OCI-LY1 (cell line): Measurements from ENCODE around the gene XYLT1.

ENCODE experiments used
- EZH2 ChIP-seq: fragments of 200-600 bp; sonication (generic), shearing (Covaris generic); IDR thresholded peaks from 2 replicates; pipeline ENCODE4 v1.8.0; 2017; ENCODE audit warnings: borderline replicate concordance, mixed run types, mild to moderate bottlenecking, antibody characterized with exemption, low read length, moderate library complexity, mixed read lengths
- TF ChIP-seq, protein P1 (sequence below): fragments of 200-600 bp; sonication (generic), shearing (Covaris generic); IDR thresholded peaks from 2 replicates; pipeline ENCODE4 v1.5.1; 2017; ENCODE audit warnings: mild to moderate bottlenecking, antibody characterized with exemption, low read length, moderate library complexity, mixed read lengths

GRCh38 chr16:17431968-17432625 is 38.7 kb downstream of the XYLT1 start:
- TF ChIP-seq, protein P1, sequence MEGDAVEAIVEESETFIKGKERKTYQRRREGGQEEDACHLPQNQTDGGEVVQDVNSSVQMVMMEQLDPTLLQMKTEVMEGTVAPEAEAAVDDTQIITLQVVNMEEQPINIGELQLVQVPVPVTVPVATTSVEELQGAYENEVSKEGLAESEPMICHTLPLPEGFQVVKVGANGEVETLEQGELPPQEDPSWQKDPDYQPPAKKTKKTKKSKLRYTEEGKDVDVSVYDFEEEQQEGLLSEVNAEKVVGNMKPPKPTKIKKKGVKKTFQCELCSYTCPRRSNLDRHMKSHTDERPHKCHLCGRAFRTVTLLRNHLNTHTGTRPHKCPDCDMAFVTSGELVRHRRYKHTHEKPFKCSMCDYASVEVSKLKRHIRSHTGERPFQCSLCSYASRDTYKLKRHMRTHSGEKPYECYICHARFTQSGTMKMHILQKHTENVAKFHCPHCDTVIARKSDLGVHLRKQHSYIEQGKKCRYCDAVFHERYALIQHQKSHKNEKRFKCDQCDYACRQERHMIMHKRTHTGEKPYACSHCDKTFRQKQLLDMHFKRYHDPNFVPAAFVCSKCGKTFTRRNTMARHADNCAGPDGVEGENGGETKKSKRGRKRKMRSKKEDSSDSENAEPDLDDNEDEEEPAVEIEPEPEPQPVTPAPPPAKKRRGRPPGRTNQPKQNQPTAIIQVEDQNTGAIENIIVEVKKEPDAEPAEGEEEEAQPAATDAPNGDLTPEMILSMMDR: no peak
- TF ChIP-seq EZH2: no peak
